Gastroesophageal sphincter (tissue), 2 donors: ENCODE data around the gene SND1.

Experiments
- EP300 ChIP-seq: sonication (generic); formaldehyde crosslinking; IDR thresholded peaks from one replicate; pipeline ENCODE4 v1.6.1; 2017; ENCODE audit warnings: antibody characterized with exemption, mild to moderate bottlenecking
- POLR2AphosphoS5 ChIP-seq: sonication (generic); formaldehyde crosslinking; IDR thresholded peaks from one replicate; pipeline ENCODE4 v1.6.1; 2017; ENCODE audit warnings: antibody characterized with exemption

DNA sequence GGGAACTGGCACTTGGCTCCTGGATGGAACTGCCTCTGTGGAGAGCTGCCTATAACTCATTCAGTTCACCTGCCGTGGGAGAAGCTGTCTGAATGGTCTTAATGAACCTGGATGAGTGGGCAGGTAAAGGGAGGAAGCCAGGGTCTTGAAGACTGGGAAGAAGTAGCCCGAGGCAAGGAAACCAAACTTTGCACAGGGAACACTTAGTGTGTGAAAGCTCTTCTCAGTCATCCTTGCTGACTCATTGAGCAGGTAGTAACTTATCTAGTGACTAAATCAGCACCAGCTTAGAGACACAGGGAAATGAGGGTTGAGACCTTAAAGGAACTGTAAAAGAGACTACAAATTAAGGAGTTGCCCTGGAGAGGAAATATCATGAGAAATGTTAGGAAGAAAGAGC lies 369.4 kb downstream of the SND1 start:
- TF ChIP-seq EP300 (no peak), POLR2AphosphoS5 (no peak)
